HUES6 (cell line): ENCODE data around the gene CCDC152.

Source experiments
- H3K27ac ChIP-seq: 2 replicates; pipeline ENCODE4 v1.7.0; 2013; ENCODE audit warnings: low read depth, mild to moderate bottlenecking, low read length, inconsistent platforms
- H3K27me3 ChIP-seq: 2 replicates; pipeline ENCODE4 v1.6.1; 2013; ENCODE audit warnings: low read length; ENCODE audit not compliant: control insufficient read depth, insufficient read depth
- H3K36me3 ChIP-seq: 2 replicates; pipeline ENCODE4 v1.6.1; 2013; ENCODE audit warnings: low read length; ENCODE audit not compliant: control insufficient read depth, insufficient read depth
- H3K4me1 ChIP-seq: 2 replicates; pipeline ENCODE4 v1.6.1; 2013; ENCODE audit warnings: low read length; ENCODE audit not compliant: control insufficient read depth, insufficient read depth
- H3K4me3 ChIP-seq: 2 replicates; pipeline ENCODE4 v1.5.1; 2013; ENCODE audit warnings: low read depth, low read length
- H3K9ac ChIP-seq: one replicate; pipeline ENCODE4 v1.6.1; 2013; ENCODE audit warnings: mild to moderate bottlenecking, low read length
- H3K9me3 ChIP-seq: 2 replicates; pipeline ENCODE4 v1.6.1; 2013; ENCODE audit warnings: low read depth, low read length; ENCODE audit not compliant: control insufficient read depth, insufficient read depth

Gene CCDC152

DNA sequence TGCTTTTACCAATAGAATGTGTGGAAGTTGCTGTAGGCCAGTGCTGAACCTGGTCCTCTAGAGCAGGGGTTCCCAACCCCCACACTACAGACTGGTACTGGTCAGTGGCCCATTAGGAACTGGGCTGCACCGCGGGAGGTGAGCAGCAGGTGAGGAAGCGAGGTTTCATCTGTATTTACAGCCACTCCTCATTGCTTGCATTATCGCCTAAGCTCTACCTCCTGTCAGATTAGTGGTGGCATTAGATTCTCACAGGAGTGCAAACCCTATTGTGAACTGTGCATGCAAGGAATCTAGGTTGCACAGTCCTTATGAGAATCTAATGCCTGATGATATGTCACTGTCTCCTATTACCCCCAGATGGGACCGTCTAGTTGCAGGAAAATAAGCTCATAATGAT lies 6.1 kb upstream of the CCDC152 start:
- no peak overlapping the region for H3K27ac ChIP-seq
- H3K9ac ChIP-seq: no peak overlapping the region
- no peaks in the 10 kb centered on the region for H3K9me3 ChIP-seq
- no peaks in the 10 kb centered on the region for H3K36me3 ChIP-seq
- H3K4me3 ChIP-seq: no peak overlapping the region
- H3K27me3 ChIP-seq: no peaks in the 10 kb centered on the region
- no peaks in the 10 kb centered on the region for H3K4me1 ChIP-seq

DNA sequence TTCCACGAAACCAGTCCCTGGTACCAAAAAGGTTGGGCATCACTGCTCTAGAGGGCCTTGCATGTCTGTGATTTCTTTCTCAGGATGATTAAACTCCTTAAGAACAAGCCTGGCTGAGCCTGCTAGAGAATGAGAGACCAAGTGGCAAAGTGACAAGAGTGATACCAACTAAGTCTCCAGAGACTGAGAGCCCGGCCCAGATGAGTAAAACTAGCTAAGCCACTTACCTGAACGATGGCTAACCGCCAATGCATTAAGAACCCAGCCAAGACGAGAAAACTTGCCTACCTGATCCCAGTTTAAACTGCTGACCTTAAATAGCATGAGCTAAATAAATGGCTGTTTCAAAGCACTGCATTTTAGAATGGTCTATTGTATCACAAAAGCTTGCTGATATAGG lies 5.6 kb upstream of the CCDC152 start:
- Histone ChIP-seq H3K4me1 (no peaks in the 10 kb centered on the region), H3K9ac (no peak overlapping the region), H3K27me3 (no peaks in the 10 kb centered on the region), H3K9me3 (no peaks in the 10 kb centered on the region), H3K4me3 (no peak overlapping the region), H3K36me3 (no peaks in the 10 kb centered on the region), H3K27ac (no peak overlapping the region)

DNA sequence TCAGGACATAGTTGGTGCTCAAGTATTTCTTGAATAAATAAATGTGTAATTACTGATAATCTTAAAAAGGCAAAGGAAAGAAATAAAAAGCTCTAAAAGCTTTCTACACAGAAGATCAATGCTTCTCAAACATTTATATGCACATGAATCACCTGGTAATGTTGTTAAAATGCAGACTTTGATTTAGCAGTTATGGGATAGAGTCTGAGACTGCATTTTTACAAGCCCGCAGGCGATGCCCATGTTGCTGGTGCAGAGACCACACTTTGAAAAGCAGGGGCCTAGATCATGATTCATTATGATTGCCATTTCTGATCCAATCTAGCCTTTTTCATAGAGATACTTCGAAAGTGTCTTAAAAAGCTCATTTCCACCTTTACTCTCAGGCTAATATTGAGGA lies 3.5 kb upstream of the CCDC152 start:
- H3K36me3 ChIP-seq: no peaks in the 10 kb centered on the region
- no peaks in the 10 kb centered on the region for H3K27me3 ChIP-seq
- no peak overlapping the region for H3K27ac ChIP-seq
- H3K9ac ChIP-seq: no peak overlapping the region
- H3K4me1 ChIP-seq: peaks cover 4% of the 10 kb centered on the region; the same call in 1 of the 2 replicates
- H3K9me3 ChIP-seq: no peaks in the 10 kb centered on the region
- H3K4me3 ChIP-seq: no peak overlapping the region

DNA sequence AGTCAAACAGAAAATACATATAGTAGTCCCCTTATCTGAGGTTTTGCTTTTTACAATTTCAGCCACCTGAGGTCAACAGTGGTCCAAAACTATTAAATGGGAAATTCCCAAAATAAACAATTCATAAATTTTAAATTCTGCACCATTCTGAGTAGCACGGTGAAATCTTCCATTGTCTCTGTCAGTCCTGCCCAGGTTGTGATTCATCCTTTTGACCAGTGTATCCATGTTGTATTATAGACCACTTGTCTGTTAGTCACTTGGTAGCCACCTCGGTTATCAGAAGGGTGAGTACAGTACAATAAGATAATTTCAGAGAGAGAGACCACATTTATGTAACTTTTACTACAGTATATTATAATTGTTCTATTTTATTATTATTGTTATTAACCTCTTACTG lies 2.8 kb downstream of the CCDC152 start:
- no peaks in the 10 kb centered on the region for H3K36me3 ChIP-seq
- no peak overlapping the region for H3K27ac ChIP-seq
- H3K9me3 ChIP-seq: no peaks in the 10 kb centered on the region
- H3K27me3 ChIP-seq: no peaks in the 10 kb centered on the region
- no peak overlapping the region for H3K9ac ChIP-seq
- H3K4me3 ChIP-seq: no peak overlapping the region
- H3K4me1 ChIP-seq: peaks cover 9% of the 10 kb centered on the region

DNA sequence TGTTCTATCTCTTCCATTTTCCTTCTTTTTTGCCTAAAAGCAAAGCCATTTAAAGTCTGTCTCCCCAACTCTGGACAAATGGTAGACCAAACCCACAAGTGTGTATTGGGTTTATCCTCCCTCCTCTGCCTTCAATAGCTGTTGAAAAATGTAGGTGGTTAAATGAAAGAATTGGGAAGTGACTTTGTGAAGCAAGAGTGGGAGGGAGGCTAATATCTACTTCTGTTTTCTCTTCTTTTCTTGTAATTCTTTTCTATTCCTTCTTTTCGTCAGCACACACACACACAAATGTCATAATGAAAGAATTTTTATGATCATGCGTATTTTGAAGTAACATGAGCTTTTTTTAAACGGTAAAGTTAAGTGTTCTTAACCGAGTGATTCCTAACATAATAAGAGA lies 3.8 kb downstream of the CCDC152 start:
- Histone ChIP-seq H3K36me3 (no peaks in the 10 kb centered on the region), H3K27ac (no peak overlapping the region), H3K4me1 (peaks cover 9% of the 10 kb centered on the region), H3K9me3 (no peaks in the 10 kb centered on the region), H3K27me3 (no peaks in the 10 kb centered on the region), H3K4me3 (no peak overlapping the region), H3K9ac (no peak overlapping the region)

DNA sequence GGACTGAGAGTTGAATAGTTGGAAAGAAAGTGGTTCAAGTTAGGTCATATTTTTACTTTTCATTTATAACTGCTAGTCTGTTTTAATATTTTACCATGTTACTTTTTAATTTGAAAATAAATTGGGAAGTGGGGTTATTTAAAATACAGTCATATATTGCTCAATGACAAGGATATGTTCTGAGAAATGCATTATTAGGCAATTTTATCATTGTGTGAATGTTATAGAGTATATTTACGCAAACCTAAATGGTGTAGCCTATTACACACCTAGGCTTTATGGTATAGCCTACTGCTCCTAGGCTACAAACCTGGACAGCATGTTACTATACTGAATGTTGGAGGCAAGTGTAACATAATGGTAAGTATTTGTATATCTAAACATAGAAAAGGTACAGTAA lies 5.2 kb downstream of the CCDC152 start:
- no peak overlapping the region for H3K9ac ChIP-seq
- no peaks in the 10 kb centered on the region for H3K27me3 ChIP-seq
- no peaks in the 10 kb centered on the region for H3K36me3 ChIP-seq
- H3K27ac ChIP-seq: no peak overlapping the region
- no peak overlapping the region for H3K4me3 ChIP-seq
- no peaks in the 10 kb centered on the region for H3K9me3 ChIP-seq
- peaks cover 9% of the 10 kb centered on the region for H3K4me1 ChIP-seq

DNA sequence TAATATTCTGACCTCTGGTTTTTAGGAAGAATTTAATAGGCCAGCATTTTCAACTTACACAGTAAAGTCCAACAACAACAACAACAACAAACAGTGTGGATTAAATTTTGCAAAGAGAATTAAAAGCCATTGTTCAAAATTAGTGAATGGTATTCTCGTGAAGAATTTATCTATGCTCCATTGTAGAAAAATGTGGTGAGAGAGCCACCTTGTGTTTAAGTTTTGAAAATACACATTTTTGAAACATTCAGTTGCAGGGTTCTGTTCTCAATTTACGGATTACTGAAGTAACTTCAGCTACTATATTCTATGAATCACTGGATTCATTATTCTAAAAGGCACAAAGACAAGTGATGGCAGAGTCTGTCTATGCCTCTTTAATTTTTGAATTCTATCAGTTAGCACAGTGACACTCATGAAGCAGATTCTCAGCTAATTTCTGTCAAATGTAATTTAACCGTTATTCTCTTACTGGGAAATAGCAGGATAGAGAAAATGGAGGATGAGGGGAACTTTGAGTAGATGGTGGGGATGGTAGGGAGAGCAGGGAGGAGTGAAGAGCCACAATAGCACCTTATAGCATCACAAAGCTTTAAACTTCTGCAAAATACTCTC lies 11.0 kb downstream of the CCDC152 start:
- H3K27ac ChIP-seq: no peak overlapping the region
- H3K4me3 ChIP-seq: no peak overlapping the region
- no peaks in the 10 kb centered on the region for H3K36me3 ChIP-seq
- no peaks in the 10 kb centered on the region for H3K9me3 ChIP-seq
- H3K4me1 ChIP-seq: no peaks in the 10 kb centered on the region
- no peak overlapping the region for H3K9ac ChIP-seq
- no peaks in the 10 kb centered on the region for H3K27me3 ChIP-seq

DNA sequence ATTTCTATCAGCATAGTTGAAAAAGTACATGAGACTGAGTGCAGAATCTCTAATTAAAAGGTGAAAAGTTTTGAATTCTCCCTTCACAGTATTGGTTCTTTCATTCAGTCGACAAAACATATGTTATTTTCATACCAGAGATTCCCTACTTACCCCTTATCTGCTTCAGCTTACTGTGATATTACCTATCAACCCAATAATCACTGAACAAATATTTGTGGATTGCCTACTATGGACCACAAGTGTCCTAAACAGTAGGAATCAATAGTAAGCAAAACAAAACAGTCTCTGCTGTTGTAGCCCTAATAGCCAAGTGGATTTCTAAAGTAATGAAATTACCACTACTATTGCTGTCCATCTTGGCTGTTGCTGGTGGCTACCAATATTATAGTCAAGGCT lies 11.5 kb downstream of the CCDC152 start:
- no peak overlapping the region for H3K27ac ChIP-seq
- H3K9me3 ChIP-seq: no peaks in the 10 kb centered on the region
- H3K36me3 ChIP-seq: no peaks in the 10 kb centered on the region
- no peak overlapping the region for H3K9ac ChIP-seq
- H3K4me3 ChIP-seq: no peak overlapping the region
- no peaks in the 10 kb centered on the region for H3K4me1 ChIP-seq
- no peaks in the 10 kb centered on the region for H3K27me3 ChIP-seq

DNA sequence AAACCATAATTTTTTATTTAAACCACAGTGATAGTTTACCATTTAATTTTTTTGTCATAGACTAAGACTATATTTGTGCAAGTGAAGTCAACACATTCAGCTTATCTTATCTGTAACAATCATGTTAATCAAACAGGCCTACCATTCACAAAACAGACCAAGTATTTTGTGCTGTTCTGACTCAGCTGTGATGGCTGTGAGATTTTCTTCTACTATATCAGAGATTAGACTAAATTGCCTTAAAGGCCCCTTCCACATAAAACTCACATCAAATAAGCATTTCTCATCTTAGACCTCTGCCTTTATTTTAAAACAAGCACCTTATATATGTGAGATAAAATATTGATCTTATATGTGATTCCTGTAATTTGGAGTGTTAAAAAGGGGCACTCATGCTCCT lies 13.4 kb downstream of the CCDC152 start:
- H3K4me1 ChIP-seq: no peaks in the 10 kb centered on the region
- H3K9ac ChIP-seq: no peak overlapping the region
- H3K27me3 ChIP-seq: no peaks in the 10 kb centered on the region
- H3K27ac ChIP-seq: no peak overlapping the region
- no peaks in the 10 kb centered on the region for H3K9me3 ChIP-seq
- H3K4me3 ChIP-seq: no peak overlapping the region
- H3K36me3 ChIP-seq: no peaks in the 10 kb centered on the region

DNA sequence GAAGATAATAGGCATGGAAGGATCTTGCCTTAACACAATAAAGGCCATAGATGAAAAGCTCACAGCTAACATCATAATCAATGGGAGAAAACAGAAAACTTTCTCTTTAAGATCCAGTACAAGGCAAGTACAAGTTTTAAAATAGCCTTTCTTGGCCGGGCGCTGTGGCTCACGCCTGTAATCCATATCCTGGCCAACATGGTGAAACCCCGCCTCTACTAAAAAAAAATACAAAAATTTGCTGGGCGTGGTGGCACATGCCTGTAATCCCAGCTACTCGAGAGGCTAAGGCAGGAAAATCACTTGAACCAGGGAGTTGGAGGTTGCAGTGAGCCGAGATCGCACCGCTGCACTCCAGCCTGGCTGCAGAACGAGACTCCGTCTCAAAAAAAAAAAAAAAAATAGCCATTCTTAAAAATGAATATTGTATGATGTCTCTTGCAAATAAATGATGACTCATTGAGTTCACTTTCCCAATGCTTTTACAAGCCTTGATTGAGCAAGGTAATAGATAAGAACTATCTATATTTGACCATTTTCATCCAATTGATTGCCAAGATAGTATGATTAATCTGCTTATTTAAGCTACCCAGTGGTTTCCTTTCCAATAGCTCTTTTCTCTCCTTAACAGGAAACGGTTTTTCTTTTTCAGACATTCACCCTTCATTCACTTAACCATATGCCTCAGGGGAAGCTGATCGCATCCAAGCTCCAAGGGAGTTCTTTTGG lies 15.8 kb downstream of the CCDC152 start:
- Histone ChIP-seq H3K27ac (no peak overlapping the region), H3K9me3 (no peaks in the 10 kb centered on the region), H3K9ac (no peak overlapping the region), H3K4me3 (no peak overlapping the region), H3K27me3 (no peaks in the 10 kb centered on the region), H3K36me3 (no peaks in the 10 kb centered on the region), H3K4me1 (no peaks in the 10 kb centered on the region)

DNA sequence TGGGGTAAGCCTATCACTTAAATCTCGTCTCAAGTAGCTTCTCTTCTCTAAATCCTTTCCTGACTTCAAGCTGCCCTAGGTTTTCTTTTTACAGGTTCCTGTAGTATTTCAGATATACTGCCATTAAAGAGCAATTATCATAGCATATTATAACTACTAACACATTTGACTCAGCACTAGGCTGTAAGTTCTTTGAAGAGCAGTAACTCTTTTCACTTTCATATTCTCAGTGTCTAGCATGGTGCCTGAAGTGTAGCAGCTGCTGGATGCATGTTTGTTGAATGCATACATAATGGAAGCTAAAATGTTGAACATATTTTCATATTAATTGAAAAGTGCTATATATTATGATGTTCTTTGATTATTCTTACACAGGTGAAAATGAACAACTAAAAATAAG lies 22.5 kb downstream of the CCDC152 start:
- no peaks in the 10 kb centered on the region for H3K9me3 ChIP-seq
- no peak overlapping the region for H3K27ac ChIP-seq
- H3K4me1 ChIP-seq: peaks cover 7% of the 10 kb centered on the region; the same call in 1 of the 2 replicates
- H3K27me3 ChIP-seq: no peaks in the 10 kb centered on the region
- H3K4me3 ChIP-seq: no peak overlapping the region
- no peaks in the 10 kb centered on the region for H3K36me3 ChIP-seq
- no peak overlapping the region for H3K9ac ChIP-seq
